ENCODE data around the gene KRT6A. TPM values are rescaled to one million over a fixed set of nuclear protein-coding genes. Genes with fewer than 3 reads are reported as not detected.

The KRT6A gene
- total RNA-seq, 4 donors from 2014 or later: not detected

- Histone ChIP-seq H3K36me3 (no peaks in the 10 kb centered on the region), H3K9me3 (no peaks in the 10 kb centered on the region), H3K27ac (no peak within 1 kb of the TSS), H3K27me3 (no peaks in the 10 kb centered on the region), H3K4me3 (no peak within 1 kb of the TSS), H3K4me1 (no peaks in the 10 kb centered on the region)
- in situ Hi-C loops (cut with MboI; ENCODE audit: low sequenced_read_pairs in 4 of 4) (no loop called here), intact Hi-C loops (cut with DNase I; ENCODE audit: low total_unique reads) (no loop called here)
- no peak for ATAC-seq
- no peak for TF ChIP-seq POLR2A (IDR thresholded peaks at IDR 0.05)
- no peak for TF ChIP-seq CTCF (IDR thresholded peaks at IDR 0.05 in 4 of 5, conservative IDR thresholded peaks at IDR 0.05 in 1 of 5)
- no peak for DNase-seq
Observed at GRCh38 chr12:52473768-52474167, 19.3 kb downstream of the KRT6A start, which contains the start of gene KRT6C. Gene KRT6C (minus strand): TSS chr12:52473805. CDS start chr12:52473737, 68 bp downstream.

- H3K27me3 ChIP-seq: no peaks in the 10 kb centered on the region
- intact Hi-C loops (cut with DNase I; ENCODE audit: low total_unique reads): no loop called here
- TF ChIP-seq CTCF (IDR thresholded peaks at IDR 0.05 in 4 of 5, conservative IDR thresholded peaks at IDR 0.05 in 1 of 5) (no peak), POLR2A (IDR thresholded peaks at IDR 0.05) (no peak)
- DNase-seq: no peak
- no peaks in the 10 kb centered on the region for H3K36me3 ChIP-seq
- ATAC-seq: no peak
- no peak overlapping the region for H3K4me3 ChIP-seq
- no peaks in the 10 kb centered on the region for H3K9me3 ChIP-seq
- no peaks in the 10 kb centered on the region for H3K4me1 ChIP-seq
- in situ Hi-C loops (cut with MboI; ENCODE audit: low sequenced_read_pairs in 4 of 4): no loop called here
- H3K27ac ChIP-seq: no peak overlapping the region
Observed at GRCh38 chr12:52469853-52470252, 23.2 kb downstream of the KRT6A start.

GRCh38 chr12:52464897-52465296 is 28.2 kb downstream of the KRT6A start:
- no peak overlapping the region for H3K4me3 ChIP-seq
- no peak overlapping the region for H3K27ac ChIP-seq
- intact Hi-C loops (cut with DNase I; ENCODE audit: low total_unique reads) (no loop called here), in situ Hi-C loops (cut with MboI; ENCODE audit: low sequenced_read_pairs in 4 of 4) (no loop called here)
- ATAC-seq (no peak), DNase-seq (no peak)
- H3K9me3 ChIP-seq: no peaks in the 10 kb centered on the region
- H3K4me1 ChIP-seq: no peaks in the 10 kb centered on the region
- no peaks in the 10 kb centered on the region for H3K36me3 ChIP-seq
- H3K27me3 ChIP-seq: no peaks in the 10 kb centered on the region
- TF ChIP-seq CTCF (IDR thresholded peaks at IDR 0.05 in 4 of 5, conservative IDR thresholded peaks at IDR 0.05 in 1 of 5) (no peak), POLR2A (IDR thresholded peaks at IDR 0.05) (no peak)

- no peak for DNase-seq
- Histone ChIP-seq H3K27me3 (no peaks in the 10 kb centered on the region), H3K27ac (no peak overlapping the region), H3K4me3 (no peak overlapping the region), H3K9me3 (no peaks in the 10 kb centered on the region), H3K36me3 (no peaks in the 10 kb centered on the region), H3K4me1 (no peaks in the 10 kb centered on the region)
- in situ Hi-C loops (cut with MboI; ENCODE audit: low sequenced_read_pairs in 4 of 4) (no loop called here), intact Hi-C loops (cut with DNase I; ENCODE audit: low total_unique reads) (no loop called here)
- TF ChIP-seq CTCF (IDR thresholded peaks at IDR 0.05 in 4 of 5, conservative IDR thresholded peaks at IDR 0.05 in 1 of 5): no peak
- TF ChIP-seq POLR2A (IDR thresholded peaks at IDR 0.05): no peak
- ATAC-seq: no peak
Observed at GRCh38 chr12:52461693-52462092, 31.4 kb downstream of the KRT6A start.

- Histone ChIP-seq H3K9me3 (no peaks in the 10 kb centered on the region), H3K27me3 (no peaks in the 10 kb centered on the region), H3K4me1 (no peaks in the 10 kb centered on the region), H3K27ac (no peak overlapping the region), H3K36me3 (no peaks in the 10 kb centered on the region), H3K4me3 (no peak overlapping the region)
- in situ Hi-C loops (cut with MboI; ENCODE audit: low sequenced_read_pairs in 4 of 4): no loop called here
- no peak for TF ChIP-seq POLR2A (IDR thresholded peaks at IDR 0.05)
- TF ChIP-seq CTCF (IDR thresholded peaks at IDR 0.05 in 4 of 5, conservative IDR thresholded peaks at IDR 0.05 in 1 of 5): no peak
- ATAC-seq (no peak), DNase-seq (no peak)
- intact Hi-C loops (cut with DNase I; ENCODE audit: low total_unique reads): no loop called here
Observed at GRCh38 chr12:52458861-52459260, 34.2 kb downstream of the KRT6A start.

Measured in gastrocnemius medialis (tissue), 4 donors.